Daoy (cell line): ENCODE data around the gene CYB561D2. TPM values are rescaled to one million over a fixed set of nuclear protein-coding genes. Genes with fewer than 3 reads are reported as not detected.

Experiments used
- DNase-seq: peaks from one replicate; pipeline ENCODE4 v3.0.0-alpha.2; 2015; ENCODE audit warnings: low read depth
- total RNA-seq: library from RNA; depleted of rRNA; stranded (reverse); fragments of >200 nt; shearing (Covaris generic); gene quantifications from 2 replicates; pipeline ENCODE4 v1.2.3, GENCODE V29; 2014

The CYB561D2 gene
- total RNA-seq, 1 experiment from 2014 or later, result 25.3 TPM

GRCh38 chr3:50323614-50324199, 27.0 kb upstream of the CYB561D2 start:
- DNase-seq, result no peak

GRCh38 chr3:50324351-50325112, 26.1 kb upstream of the CYB561D2 start:
- peak; percentile 69 for DNase-seq

GRCh38 chr3:50325113-50325480, 25.6 kb upstream of the CYB561D2 start:
- no peak for DNase-seq

GRCh38 chr3:50325497-50326181, 25.0 kb upstream of the CYB561D2 start:
- DNase-seq, result no peak

GRCh38 chr3:50326182-50326541, 24.5 kb upstream of the CYB561D2 start:
- no peak for DNase-seq

- DNase-seq, result no peak
Measured at GRCh38 chr3:50327129-50327528, 23.5 kb upstream of the CYB561D2 start.

GRCh38 chr3:50327943-50328691, 22.5 kb upstream of the CYB561D2 start, which contains the start of gene TUSC2:
Gene TUSC2 (minus strand): TSS chr3:50328223. CDS start chr3:50328099, 124 bp downstream.
- peak; percentile 96 for DNase-seq

GRCh38 chr3:50330330-50330729, 20.3 kb upstream of the CYB561D2 start:
- DNase-seq, result no peak

- DNase-seq, result no peak
Measured at GRCh38 chr3:50331364-50331907, 19.2 kb upstream of the CYB561D2 start.

- DNase-seq, result no peak
Measured at GRCh38 chr3:50333744-50334328, 16.8 kb upstream of the CYB561D2 start.

GRCh38 chr3:50334339-50335075, 16.2 kb upstream of the CYB561D2 start:
- DNase-seq, result no peak

- peak; percentile 32 for DNase-seq
Measured at GRCh38 chr3:50336452-50337174, 14.0 kb upstream of the CYB561D2 start.

GRCh38 chr3:50337175-50337861, 13.3 kb upstream of the CYB561D2 start:
- DNase-seq, result peak; percentile 98

- no peak for DNase-seq
Measured at GRCh38 chr3:50338965-50339364, 11.7 kb upstream of the CYB561D2 start.

- no peak for DNase-seq
Measured at GRCh38 chr3:50339485-50340146, 11.0 kb upstream of the CYB561D2 start.

GRCh38 chr3:50340147-50340447, 10.6 kb upstream of the CYB561D2 start:
- DNase-seq, result no peak

GRCh38 chr3:50340448-50341329, 10.0 kb upstream of the CYB561D2 start, which contains the start of gene RASSF1:
Gene RASSF1 (minus strand): TSS chr3:50340836. CDS start chr3:50340805, 31 bp downstream.
- no peak for DNase-seq

- no peak for DNase-seq
Measured at GRCh38 chr3:50341537-50341936, 9.1 kb upstream of the CYB561D2 start.
